Psoas muscle (tissue), 8 donors: ENCODE results near the gene TBC1D22A. TPM values are rescaled to one million over a fixed set of nuclear protein-coding genes. Genes with fewer than 3 reads are reported as not detected.

Experiments
- ATAC-seq, 4 donors: fragments of 200-7000 bp; cut with Tn5 transposase; one replicate each; pipeline ENCODE4 v1.9.1; 2020; ENCODE audit warnings: moderate library complexity in 3 of 4, mild to moderate bottlenecking in 2 of 4
- DNase-seq, 2 donors: peaks; one replicate each; pipeline ENCODE4 v3.0.0-alpha.2; 2020
- H3K27ac ChIP-seq: fragments of 200-600 bp; one replicate; pipeline ENCODE4 v1.8.0; 2022
- H3K27me3 ChIP-seq, 3 donors: fragments of 200-600 bp in 1 of 3; one replicate each; pipeline versions ENCODE4 v1.6.1 to v1.8.0; 2013 to 2022; ENCODE audit warnings: low read length in 2 of 3, mild to moderate bottlenecking in 2 of 3, moderate library complexity in 1 of 3; ENCODE audit not compliant: insufficient read depth in 3 of 3
- H3K36me3 ChIP-seq, 2 donors: fragments of 200-600 bp in 1 of 2; one replicate each; pipeline versions ENCODE4 v1.6.1 to v1.8.0; 2013 to 2022; ENCODE audit warnings: low read depth in 1 of 2, mild to moderate bottlenecking in 1 of 2, moderate library complexity in 1 of 2; ENCODE audit not compliant: insufficient read depth in 1 of 2
- H3K4me1 ChIP-seq: fragments of 200-600 bp; one replicate; pipeline ENCODE4 v1.8.0; 2022
- H3K4me3 ChIP-seq: fragments of 200-600 bp; one replicate; pipeline ENCODE4 v1.8.0; 2022; ENCODE audit warnings: mild to moderate bottlenecking
- H3K9me3 ChIP-seq: fragments of 200-600 bp; one replicate; pipeline ENCODE4 v1.8.0; 2022
- CTCF ChIP-seq: fragments of 200-600 bp; IDR thresholded peaks from one replicate; pipeline ENCODE4 v1.8.0; 2022; ENCODE audit warnings: antibody characterized with exemption
- WGBS, 3 donors: extraction: QIAGEN DNeasy Blood & Tissue Kit; methylation state at CpG; one replicate each; pipeline versions ENCODE4 v1.1.6 to v1.1.7; 2013; 5-methylcytosine and 5-hydroxymethylcytosine counted together
- intact Hi-C, 2 donors: fragments of 100-400 bp; cut with DNase I; formaldehyde crosslinking; loops; one replicate each; pipeline versions ENCODE4 v1.11.0 to v1.14.2; 2022
- polyA plus RNA-seq, 3 donors: library from polyadenylated mRNA; stranded (reverse); fragments of 200-250 nt; gene quantifications; one replicate each; pipeline ENCODE4 v1.2.3, GENCODE V29; 2013
- total RNA-seq, 4 donors: library from RNA; stranded (reverse); fragmentation: NEBNext Ultra II Directional in 2 of 4; extraction: Animal tissue kit (Norgen Biotek cat#: 25700) in 2 of 4; gene quantifications; one replicate each; pipeline versions ENCODE4 v1.2.1 to v1.2.4, GENCODE V29; 2021 to 2023
- donor health status: healthy with polysubstance abuse.
- donor health status: DM: no; HTN: no; CAD: no; lungs with moderate emphysema.
- donor health status: Bipolar disorder and iron deficiency.
- donor health status: healthy.
- donor health status: DM: yes; HTN: yes; CAD: no.
- donor health status: DM: no; HTN: no; CAD: no.
- donor health status: DM: no; HTN: no; CAD: no.
- donor health status: DM: yes; HTN: yes; CAD: no.

Gene TBC1D22A
- total and polyA plus RNA-seq, 7 donors = 11.7 to 25.0 (median 18.9) TPM

- H3K36me3 ChIP-seq = peaks cover 0 to 5% of the 10 kb centered on the region in 2 donors
- no peaks in the 10 kb centered on the region for H3K9me3 ChIP-seq
- DNase-seq (no peak), ATAC-seq (no peak)
- H3K4me3 ChIP-seq = no peak overlapping the region
- no peaks in the 10 kb centered on the region for H3K27me3 ChIP-seq
- intact Hi-C loops = no loop called here
- H3K27ac ChIP-seq = peak overlapping the region; percentile 49
- 68 to 73% (median 69%) methylated on average over 1 of the region's 1 CpG for WGBS, 3 donors
- no peak for TF ChIP-seq CTCF
- peaks cover 19% of the 10 kb centered on the region for H3K4me1 ChIP-seq
Measured at GRCh38 chr22:46758121-46758520, 4.3 kb upstream of the TBC1D22A start.

- TF ChIP-seq CTCF = peak; percentile 71
- H3K4me3 ChIP-seq = no peak overlapping the region
- peaks cover 17% of the 10 kb centered on the region for H3K4me1 ChIP-seq
- no peaks in the 10 kb centered on the region for H3K9me3 ChIP-seq
- DNase-seq = no peak
- intact Hi-C loops = no loop called here
- peak overlapping the region; percentile 49 for H3K27ac ChIP-seq
- 45 to 47% (median 46%) methylated on average over 6 of the region's 6 CpGs for WGBS, 3 donors
- ATAC-seq = no peak
- peaks cover 0 to 5% of the 10 kb centered on the region in 2 donors for H3K36me3 ChIP-seq
- no peaks in the 10 kb centered on the region for H3K27me3 ChIP-seq
Measured at GRCh38 chr22:46758867-46759290, 3.6 kb upstream of the TBC1D22A start.

- H3K4me1 ChIP-seq = peaks cover 12% of the 10 kb centered on the region
- TF ChIP-seq CTCF = no peak
- intact Hi-C loops = loop anchor here in 1 of 2 donors (2.0 kb wide), 1 partner anchor 42 kb away; no protein-coding TSS in a partner anchor
- no peaks in the 10 kb centered on the region for H3K9me3 ChIP-seq
- DNase-seq (no peak), ATAC-seq (no peak)
- H3K4me3 ChIP-seq = peak overlapping the region; percentile 77
- 76 to 81% (median 81%) methylated on average over 6 of the region's 6 CpGs for WGBS, 3 donors
- H3K36me3 ChIP-seq = peaks cover 0 to 13% of the 10 kb centered on the region in 2 donors
- H3K27ac ChIP-seq = peak overlapping the region; percentile 96
- H3K27me3 ChIP-seq = no peaks in the 10 kb centered on the region
Measured at GRCh38 chr22:46761017-46761416, 1.4 kb upstream of the TBC1D22A start.

- intact Hi-C loops = loop anchor here in 1 of 2 donors (2.0 kb wide), 2 partner anchors 23 to 41 kb away; partner anchors contain the start of gene CERK
- 4 to 6% (median 4%) methylated on average over 17 of the region's 17 CpGs for WGBS, 3 donors
- peak overlapping the region; percentile 96 for H3K27ac ChIP-seq
- H3K27me3 ChIP-seq = no peaks in the 10 kb centered on the region
- peaks cover 0 to 13% of the 10 kb centered on the region in 2 donors for H3K36me3 ChIP-seq
- peak overlapping the region; percentile 77 for H3K4me3 ChIP-seq
- no peak for TF ChIP-seq CTCF
- ATAC-seq = peak in 2 of 4 donors; percentile 40 to 48
- no peaks in the 10 kb centered on the region for H3K9me3 ChIP-seq
- H3K4me1 ChIP-seq = peaks cover 12% of the 10 kb centered on the region
- DNase-seq = no peak
Measured at GRCh38 chr22:46761539-46762237, 762 bp upstream of the TBC1D22A start.
